Liver (tissue), 9 donors: ENCODE data around the gene BZW2. TPM values are rescaled to one million over a fixed set of nuclear protein-coding genes. Genes with fewer than 3 reads are reported as not detected.

Experiments
- DNase-seq: peaks from one replicate; pipeline ENCODE4 v3.0.0-alpha.2; 2017; ENCODE audit warnings: low spot score
- H3K27ac ChIP-seq, 2 donors: one replicate each; pipeline ENCODE4 v1.7.0; 2013; ENCODE audit warnings: inconsistent platforms in 2 of 2, low read length in 2 of 2, control low read depth in 1 of 2, low read depth in 1 of 2, mild to moderate bottlenecking in 1 of 2
- H3K27me3 ChIP-seq, 4 donors: one replicate each; pipeline versions ENCODE4 v1.6.1 to v1.7.0; 2013; ENCODE audit warnings: low read length in 3 of 4, inconsistent platforms in 1 of 4, mild to moderate bottlenecking in 1 of 4, moderate library complexity in 1 of 4; ENCODE audit not compliant: control insufficient read depth in 4 of 4, insufficient read depth in 4 of 4
- H3K36me3 ChIP-seq, 4 donors: one replicate each; pipeline versions ENCODE4 v1.6.1 to v1.7.0; 2013; ENCODE audit warnings: low read length in 3 of 4, mild to moderate bottlenecking in 3 of 4, low read depth in 1 of 4, moderate library complexity in 1 of 4; ENCODE audit not compliant: control insufficient read depth in 4 of 4, insufficient read depth in 3 of 4
- H3K4me1 ChIP-seq, 4 donors: one replicate each; pipeline versions ENCODE4 v1.6.1 to v1.7.0; 2013; ENCODE audit warnings: low read length in 3 of 4, mild to moderate bottlenecking in 3 of 4, moderate library complexity in 1 of 4; ENCODE audit not compliant: control insufficient read depth in 4 of 4, insufficient read depth in 4 of 4
- H3K4me3 ChIP-seq, 3 donors: one replicate each; pipeline versions ENCODE4 v1.6.1 to v1.7.0; 2013; ENCODE audit warnings: low read length in 3 of 3, control low read depth in 1 of 3, low read depth in 1 of 3, mild to moderate bottlenecking in 1 of 3
- H3K9ac ChIP-seq, 2 donors: one replicate each; pipeline ENCODE4 v1.7.0; 2013; ENCODE audit warnings: low read length in 2 of 2, mild to moderate bottlenecking in 2 of 2, moderate library complexity in 2 of 2, control low read depth in 1 of 2, low read depth in 1 of 2
- H3K9me3 ChIP-seq, 4 donors: one replicate each; pipeline versions ENCODE4 v1.6.1 to v1.7.0; 2013; ENCODE audit warnings: low read length in 3 of 4; ENCODE audit not compliant: control insufficient read depth in 4 of 4
- EGR1 ChIP-seq, 2 donors: IDR thresholded peaks; 2 replicates each; pipeline ENCODE4 v1.6.1; 2016 to 2018; ENCODE audit warnings: antibody characterized with exemption in 2 of 2, low read depth in 2 of 2
- FOXA1 ChIP-seq: IDR thresholded peaks from 2 replicates; pipeline ENCODE4 v1.6.1; 2016; ENCODE audit warnings: antibody characterized with exemption
- FOXA2 ChIP-seq: IDR thresholded peaks from 2 replicates; pipeline ENCODE4 v1.6.1; 2016; ENCODE audit warnings: antibody characterized with exemption
- GABPA ChIP-seq, 2 donors: IDR thresholded peaks in 1 of 2; conservative IDR thresholded peaks in 1 of 2; 2 replicates each; pipeline ENCODE4 v1.6.1; 2016; ENCODE audit warnings: antibody characterized with exemption in 2 of 2, mild to moderate bottlenecking in 1 of 2, moderate library complexity in 1 of 2
- HNF4A ChIP-seq, 2 donors: conservative IDR thresholded peaks; 2 replicates each; pipeline ENCODE4 v1.6.1; 2016; ENCODE audit warnings: antibody characterized with exemption in 2 of 2, mild to moderate bottlenecking in 2 of 2
- HNF4G ChIP-seq: IDR thresholded peaks from 2 replicates; pipeline ENCODE4 v1.6.1; 2016; ENCODE audit warnings: antibody characterized with exemption
- JUND ChIP-seq, 2 donors: IDR thresholded peaks; 2 replicates each; pipeline ENCODE4 v1.6.1; 2016; ENCODE audit warnings: antibody characterized with exemption in 2 of 2
- NR2F2 ChIP-seq: IDR thresholded peaks from 2 replicates; pipeline ENCODE4 v1.6.1; 2016; ENCODE audit warnings: antibody characterized with exemption
- RAD21 ChIP-seq, 2 donors: IDR thresholded peaks; 2 replicates each; pipeline ENCODE4 v1.6.1; 2016; ENCODE audit warnings: antibody characterized with exemption in 2 of 2, mild to moderate bottlenecking in 2 of 2
- RXRA ChIP-seq, 2 donors: IDR thresholded peaks; 2 replicates each; pipeline ENCODE4 v1.6.1; 2017 to 2018; ENCODE audit warnings: antibody characterized with exemption in 2 of 2, mild to moderate bottlenecking in 1 of 2
- SP1 ChIP-seq: IDR thresholded peaks from 2 replicates; pipeline ENCODE4 v1.6.1; 2018; ENCODE audit warnings: antibody characterized with exemption, mild to moderate bottlenecking
- TAF1 ChIP-seq: conservative IDR thresholded peaks from 2 replicates; pipeline ENCODE4 v1.6.1; 2016; ENCODE audit warnings: antibody characterized with exemption, mild to moderate bottlenecking
- YY1 ChIP-seq: IDR thresholded peaks from 2 replicates; pipeline ENCODE4 v1.6.1; 2016; ENCODE audit warnings: antibody characterized with exemption, mild to moderate bottlenecking
- WGBS: extraction: QIAGEN DNeasy Blood & Tissue Kit; methylation state at CpG from one replicate; pipeline ENCODE4 v1.1.7; 2013; 5-methylcytosine and 5-hydroxymethylcytosine counted together
- polyA plus RNA-seq, 2 donors: library from polyadenylated mRNA; stranded (reverse) in 1 of 2; unstranded in 1 of 2; fragments of 200-250 nt in 1 of 2; fragments of >200 nt in 1 of 2; fragmentation: Nextera tagmentation in 1 of 2; extraction: Ambion mirVana in 1 of 2; gene quantifications; one replicate each; pipeline versions ENCODE4 v1.2.1 to v1.2.3, GENCODE V29; 2013 to 2015
- total RNA-seq, 2 donors: library from RNA; depleted of rRNA; stranded (reverse); fragments of >200 nt; gene quantifications; one replicate each; pipeline ENCODE4 v1.2.3, GENCODE V29; 2014
- TF ChIP-seq, protein P1 (sequence below): IDR thresholded peaks from 2 replicates; pipeline ENCODE4 v1.6.1; 2016; ENCODE audit warnings: antibody characterized with exemption
- TF ChIP-seq, protein P2 (sequence below): IDR thresholded peaks from 2 replicates; pipeline ENCODE4 v1.6.1; 2016; ENCODE audit warnings: antibody characterized with exemption, mild to moderate bottlenecking
- TF ChIP-seq, protein P3 (sequence below): IDR thresholded peaks from 2 replicates; pipeline ENCODE4 v1.6.1; 2016; ENCODE audit warnings: antibody characterized with exemption
- TF ChIP-seq, protein P4 (sequence below): fragments of 150-350 bp; IDR thresholded peaks from 2 replicates; pipeline ENCODE4 v1.5.1; 2017; ENCODE audit warnings: improper control_type of control experiment, low read depth, low read length; ENCODE audit not compliant: missing input control
- TF ChIP-seq, protein P5 (sequence below): IDR thresholded peaks from 2 replicates; pipeline ENCODE4 v1.6.1; 2016; ENCODE audit warnings: antibody characterized with exemption
- donor health status: healthy.
- donor health status: healthy.
- donor health status: healthy.
- donor health status: healthy.
- donor health status: healthy.

The BZW2 gene
- total and polyA plus RNA-seq, 4 donors, result 10.9 to 18.6 (median 13.1) TPM

DNA sequence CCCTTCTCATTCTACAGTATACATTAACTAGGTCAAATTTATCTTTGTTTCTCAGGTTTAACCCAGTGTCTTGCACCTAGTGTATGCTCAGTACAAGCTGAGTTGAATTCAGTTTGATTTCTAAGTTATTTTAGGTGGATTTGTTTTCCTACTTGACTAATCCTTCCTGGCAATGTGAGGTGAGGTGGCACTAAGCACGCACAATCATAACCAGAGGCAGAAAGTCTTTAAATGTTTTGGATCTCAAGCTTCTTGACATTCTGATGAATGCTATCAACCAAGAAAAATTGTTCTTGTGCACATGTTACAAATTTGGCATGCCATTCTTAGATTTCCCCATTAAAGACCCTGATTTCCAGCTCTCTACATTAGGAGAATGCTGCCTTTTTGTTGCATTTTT lies 3.2 kb downstream of the BZW2 start:
- H3K36me3 ChIP-seq, result no peaks in the 10 kb centered on the region
- DNase-seq, result no peak
- WGBS, result 96% methylated on average over 1 of the region's 1 CpG
- no peaks in the 10 kb centered on the region for H3K27me3 ChIP-seq
- peaks cover 0 to 19% (median 7%) of the 10 kb centered on the region in 4 donors for H3K4me1 ChIP-seq
- no peak overlapping the region for H3K9ac ChIP-seq
- no peaks in the 10 kb centered on the region for H3K9me3 ChIP-seq
- no peak overlapping the region for H3K27ac ChIP-seq
- no peak overlapping the region for H3K4me3 ChIP-seq
- TF ChIP-seq, protein P1, sequence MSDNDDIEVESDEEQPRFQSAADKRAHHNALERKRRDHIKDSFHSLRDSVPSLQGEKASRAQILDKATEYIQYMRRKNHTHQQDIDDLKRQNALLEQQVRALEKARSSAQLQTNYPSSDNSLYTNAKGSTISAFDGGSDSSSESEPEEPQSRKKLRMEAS, result no peak
- TF ChIP-seq JUND (IDR thresholded peaks at IDR 0.05) (no peak), SP1 (no peak), FOXA1 (no peak), FOXA2 (no peak), YY1 (no peak), RXRA (IDR thresholded peaks at IDR 0.05) (no peak), NR2F2 (no peak), TAF1 (no peak), HNF4A (conservative IDR thresholded peaks at IDR 0.05) (no peak), EGR1 (IDR thresholded peaks at IDR 0.05; ENCODE audit: low read depth in 2 of 2) (no peak), GABPA (IDR thresholded peaks at IDR 0.05 in 1 of 2, conservative IDR thresholded peaks at IDR 0.05 in 1 of 2) (no peak)
- TF ChIP-seq, protein P2, sequence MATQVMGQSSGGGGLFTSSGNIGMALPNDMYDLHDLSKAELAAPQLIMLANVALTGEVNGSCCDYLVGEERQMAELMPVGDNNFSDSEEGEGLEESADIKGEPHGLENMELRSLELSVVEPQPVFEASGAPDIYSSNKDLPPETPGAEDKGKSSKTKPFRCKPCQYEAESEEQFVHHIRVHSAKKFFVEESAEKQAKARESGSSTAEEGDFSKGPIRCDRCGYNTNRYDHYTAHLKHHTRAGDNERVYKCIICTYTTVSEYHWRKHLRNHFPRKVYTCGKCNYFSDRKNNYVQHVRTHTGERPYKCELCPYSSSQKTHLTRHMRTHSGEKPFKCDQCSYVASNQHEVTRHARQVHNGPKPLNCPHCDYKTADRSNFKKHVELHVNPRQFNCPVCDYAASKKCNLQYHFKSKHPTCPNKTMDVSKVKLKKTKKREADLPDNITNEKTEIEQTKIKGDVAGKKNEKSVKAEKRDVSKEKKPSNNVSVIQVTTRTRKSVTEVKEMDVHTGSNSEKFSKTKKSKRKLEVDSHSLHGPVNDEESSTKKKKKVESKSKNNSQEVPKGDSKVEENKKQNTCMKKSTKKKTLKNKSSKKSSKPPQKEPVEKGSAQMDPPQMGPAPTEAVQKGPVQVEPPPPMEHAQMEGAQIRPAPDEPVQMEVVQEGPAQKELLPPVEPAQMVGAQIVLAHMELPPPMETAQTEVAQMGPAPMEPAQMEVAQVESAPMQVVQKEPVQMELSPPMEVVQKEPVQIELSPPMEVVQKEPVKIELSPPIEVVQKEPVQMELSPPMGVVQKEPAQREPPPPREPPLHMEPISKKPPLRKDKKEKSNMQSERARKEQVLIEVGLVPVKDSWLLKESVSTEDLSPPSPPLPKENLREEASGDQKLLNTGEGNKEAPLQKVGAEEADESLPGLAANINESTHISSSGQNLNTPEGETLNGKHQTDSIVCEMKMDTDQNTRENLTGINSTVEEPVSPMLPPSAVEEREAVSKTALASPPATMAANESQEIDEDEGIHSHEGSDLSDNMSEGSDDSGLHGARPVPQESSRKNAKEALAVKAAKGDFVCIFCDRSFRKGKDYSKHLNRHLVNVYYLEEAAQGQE, result no peak
- TF ChIP-seq, protein P3, sequence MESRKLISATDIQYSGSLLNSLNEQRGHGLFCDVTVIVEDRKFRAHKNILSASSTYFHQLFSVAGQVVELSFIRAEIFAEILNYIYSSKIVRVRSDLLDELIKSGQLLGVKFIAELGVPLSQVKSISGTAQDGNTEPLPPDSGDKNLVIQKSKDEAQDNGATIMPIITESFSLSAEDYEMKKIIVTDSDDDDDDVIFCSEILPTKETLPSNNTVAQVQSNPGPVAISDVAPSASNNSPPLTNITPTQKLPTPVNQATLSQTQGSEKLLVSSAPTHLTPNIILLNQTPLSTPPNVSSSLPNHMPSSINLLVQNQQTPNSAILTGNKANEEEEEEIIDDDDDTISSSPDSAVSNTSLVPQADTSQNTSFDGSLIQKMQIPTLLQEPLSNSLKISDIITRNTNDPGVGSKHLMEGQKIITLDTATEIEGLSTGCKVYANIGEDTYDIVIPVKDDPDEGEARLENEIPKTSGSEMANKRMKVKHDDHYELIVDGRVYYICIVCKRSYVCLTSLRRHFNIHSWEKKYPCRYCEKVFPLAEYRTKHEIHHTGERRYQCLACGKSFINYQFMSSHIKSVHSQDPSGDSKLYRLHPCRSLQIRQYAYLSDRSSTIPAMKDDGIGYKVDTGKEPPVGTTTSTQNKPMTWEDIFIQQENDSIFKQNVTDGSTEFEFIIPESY, result no peak
- TF ChIP-seq, protein P4, sequence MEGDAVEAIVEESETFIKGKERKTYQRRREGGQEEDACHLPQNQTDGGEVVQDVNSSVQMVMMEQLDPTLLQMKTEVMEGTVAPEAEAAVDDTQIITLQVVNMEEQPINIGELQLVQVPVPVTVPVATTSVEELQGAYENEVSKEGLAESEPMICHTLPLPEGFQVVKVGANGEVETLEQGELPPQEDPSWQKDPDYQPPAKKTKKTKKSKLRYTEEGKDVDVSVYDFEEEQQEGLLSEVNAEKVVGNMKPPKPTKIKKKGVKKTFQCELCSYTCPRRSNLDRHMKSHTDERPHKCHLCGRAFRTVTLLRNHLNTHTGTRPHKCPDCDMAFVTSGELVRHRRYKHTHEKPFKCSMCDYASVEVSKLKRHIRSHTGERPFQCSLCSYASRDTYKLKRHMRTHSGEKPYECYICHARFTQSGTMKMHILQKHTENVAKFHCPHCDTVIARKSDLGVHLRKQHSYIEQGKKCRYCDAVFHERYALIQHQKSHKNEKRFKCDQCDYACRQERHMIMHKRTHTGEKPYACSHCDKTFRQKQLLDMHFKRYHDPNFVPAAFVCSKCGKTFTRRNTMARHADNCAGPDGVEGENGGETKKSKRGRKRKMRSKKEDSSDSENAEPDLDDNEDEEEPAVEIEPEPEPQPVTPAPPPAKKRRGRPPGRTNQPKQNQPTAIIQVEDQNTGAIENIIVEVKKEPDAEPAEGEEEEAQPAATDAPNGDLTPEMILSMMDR, result no peak

DNA sequence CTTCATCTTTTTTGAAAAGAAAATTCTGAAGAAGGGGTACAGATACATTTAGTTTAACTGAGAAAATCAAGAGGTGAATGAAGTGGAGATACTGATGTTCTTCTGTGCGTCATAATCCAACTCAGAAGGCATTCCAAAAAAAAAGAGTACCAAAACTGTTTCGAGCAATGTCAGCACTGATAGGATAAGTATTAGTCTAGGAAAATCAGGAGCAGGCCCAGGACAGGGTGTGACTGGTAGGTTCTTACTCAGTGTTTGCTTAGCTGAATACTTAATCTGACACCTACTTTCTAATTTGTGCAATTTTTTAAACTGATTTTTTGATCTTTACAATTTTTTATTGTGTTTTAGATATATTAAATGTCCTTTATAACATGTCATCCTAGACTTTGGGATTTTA lies 4.3 kb downstream of the BZW2 start:
- no peak for DNase-seq
- H3K4me3 ChIP-seq, result no peak overlapping the region
- peaks cover 0 to 14% (median under 1%) of the 10 kb centered on the region in 4 donors for H3K4me1 ChIP-seq
- TF ChIP-seq, protein P3, result no peak
- TF ChIP-seq JUND (IDR thresholded peaks at IDR 0.05) (no peak), EGR1 (IDR thresholded peaks at IDR 0.05; ENCODE audit: low read depth in 2 of 2) (no peak), RAD21 (IDR thresholded peaks at IDR 0.05) (no peak), FOXA2 (no peak), GABPA (IDR thresholded peaks at IDR 0.05 in 1 of 2, conservative IDR thresholded peaks at IDR 0.05 in 1 of 2) (no peak), SP1 (no peak), HNF4G (no peak), RXRA (IDR thresholded peaks at IDR 0.05) (no peak)
- TF ChIP-seq, protein P5, sequence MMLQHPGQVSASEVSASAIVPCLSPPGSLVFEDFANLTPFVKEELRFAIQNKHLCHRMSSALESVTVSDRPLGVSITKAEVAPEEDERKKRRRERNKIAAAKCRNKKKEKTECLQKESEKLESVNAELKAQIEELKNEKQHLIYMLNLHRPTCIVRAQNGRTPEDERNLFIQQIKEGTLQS, result no peak
- TF ChIP-seq, protein P4, result no peak
- TF ChIP-seq, protein P1, result no peak
- H3K9ac ChIP-seq, result no peak overlapping the region
- H3K9me3 ChIP-seq, result no peaks in the 10 kb centered on the region
- no peak overlapping the region for H3K27ac ChIP-seq
- 93% methylated on average over 2 of the region's 2 CpGs for WGBS
- H3K27me3 ChIP-seq, result no peaks in the 10 kb centered on the region
- H3K36me3 ChIP-seq, result no peaks in the 10 kb centered on the region
